Suppressor macrophage treated with lipopolysaccharide for 1 hour (primary cell): ENCODE results near the gene CALML3.

ENCODE experiments used
- DNase-seq, 3 donors: peaks; one replicate each; pipeline ENCODE4 v3.0.0-alpha.2; 2020 to 2022

The CALML3 gene

DNA sequence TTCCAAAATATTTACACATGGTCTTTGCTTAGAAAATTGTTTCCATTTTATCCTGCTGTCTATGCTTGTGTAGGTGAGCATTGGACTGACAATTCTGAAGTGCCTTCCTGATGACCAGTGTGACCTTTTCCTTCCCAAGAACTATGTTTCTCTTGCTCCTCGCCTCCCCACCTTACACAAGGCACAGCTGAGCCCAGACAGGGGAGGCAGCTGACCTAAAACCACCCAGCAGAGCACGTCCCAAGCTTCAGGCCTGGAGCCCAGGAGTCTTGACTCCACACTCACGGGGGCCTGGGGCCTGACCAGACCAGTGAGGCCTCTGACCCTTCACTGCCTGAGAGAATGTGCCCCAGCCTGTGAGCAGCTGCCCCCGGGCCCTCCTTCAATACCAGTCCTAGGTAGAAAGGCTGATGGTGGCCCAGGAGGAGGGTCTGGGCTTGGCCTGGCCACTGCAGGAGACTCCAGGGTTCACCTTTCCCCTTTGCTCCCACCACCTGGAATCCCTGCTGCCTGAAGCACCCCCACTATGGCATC is 32.4 kb upstream of the CALML3 start:
- DNase-seq, result no peak

- DNase-seq, result no peak
Observed at GRCh38 chr10:5492929-5493576, 31.7 kb upstream of the CALML3 start.

DNA sequence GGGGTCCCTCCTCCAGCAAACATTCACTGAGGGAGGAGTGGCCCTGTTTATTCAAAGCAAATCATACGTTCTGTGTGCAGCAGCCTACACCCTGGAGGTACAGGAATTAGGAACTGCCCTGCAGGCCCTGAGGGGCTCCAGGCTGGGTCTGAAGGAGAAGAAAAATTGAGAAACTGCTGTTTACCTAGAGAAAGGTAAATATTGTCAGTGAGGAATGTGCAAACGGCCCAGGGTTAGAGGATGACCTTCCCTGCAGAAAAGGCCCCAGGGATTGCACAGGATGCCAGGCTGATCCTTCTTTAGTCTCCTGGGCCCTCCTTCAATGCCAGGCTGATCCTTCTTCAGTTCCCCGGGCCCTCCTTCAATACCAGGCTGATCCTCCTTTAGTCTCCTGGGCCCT is 31.1 kb upstream of the CALML3 start:
- no peak for DNase-seq

- DNase-seq, result no peak
Observed at GRCh38 chr10:5494611-5495010, 30.1 kb upstream of the CALML3 start.

- DNase-seq, result no peak
Observed at GRCh38 chr10:5496261-5497250, 28.2 kb upstream of the CALML3 start.

DNA sequence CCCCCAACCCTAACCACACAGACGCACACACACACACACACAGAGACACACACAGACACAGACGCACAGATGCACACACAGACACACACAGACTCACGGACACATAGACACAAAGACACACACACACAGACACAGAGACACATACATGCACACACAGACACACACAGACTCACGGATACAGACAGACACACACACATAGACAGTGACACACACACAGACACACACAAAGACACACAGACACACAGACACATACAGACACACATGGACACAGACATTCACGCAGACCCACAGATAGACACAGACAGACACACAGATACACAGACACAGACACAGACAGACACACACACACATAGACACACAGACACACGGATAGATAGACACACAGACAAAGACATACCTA is 27.5 kb upstream of the CALML3 start:
- no peak for DNase-seq

DNA sequence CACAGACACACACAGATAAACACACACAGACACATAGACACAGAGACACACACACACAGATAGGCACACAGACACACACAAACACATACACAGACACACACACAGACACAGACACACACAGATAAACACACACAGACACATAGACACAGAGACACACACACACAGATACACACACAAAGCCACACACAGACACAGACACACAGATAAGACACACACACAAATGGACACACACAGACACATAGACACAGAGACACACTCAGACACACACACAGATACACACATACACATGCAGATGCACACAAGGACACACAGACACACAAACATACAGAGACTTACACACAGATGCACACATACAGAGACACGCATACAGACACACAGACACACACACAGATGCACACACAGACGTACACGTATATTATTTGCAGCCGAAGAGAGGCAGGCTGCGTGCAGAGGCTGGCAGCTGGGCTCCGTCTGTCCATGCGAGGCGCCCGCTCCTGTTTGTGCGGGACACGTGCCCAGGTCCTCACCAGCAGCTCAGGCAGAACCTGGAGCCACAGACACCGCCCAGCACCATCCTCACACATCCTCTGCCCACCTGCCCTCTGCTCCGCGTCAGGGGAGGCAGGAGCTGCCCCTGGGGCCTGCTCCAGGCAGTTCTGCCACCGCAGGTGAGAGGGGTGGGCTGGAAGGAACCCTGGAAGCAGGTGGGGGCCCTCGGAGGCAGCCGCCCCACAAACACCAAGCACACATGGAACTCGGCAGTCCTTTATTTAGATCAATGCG is 26.6 kb upstream of the CALML3 start:
- no peak for DNase-seq

DNA sequence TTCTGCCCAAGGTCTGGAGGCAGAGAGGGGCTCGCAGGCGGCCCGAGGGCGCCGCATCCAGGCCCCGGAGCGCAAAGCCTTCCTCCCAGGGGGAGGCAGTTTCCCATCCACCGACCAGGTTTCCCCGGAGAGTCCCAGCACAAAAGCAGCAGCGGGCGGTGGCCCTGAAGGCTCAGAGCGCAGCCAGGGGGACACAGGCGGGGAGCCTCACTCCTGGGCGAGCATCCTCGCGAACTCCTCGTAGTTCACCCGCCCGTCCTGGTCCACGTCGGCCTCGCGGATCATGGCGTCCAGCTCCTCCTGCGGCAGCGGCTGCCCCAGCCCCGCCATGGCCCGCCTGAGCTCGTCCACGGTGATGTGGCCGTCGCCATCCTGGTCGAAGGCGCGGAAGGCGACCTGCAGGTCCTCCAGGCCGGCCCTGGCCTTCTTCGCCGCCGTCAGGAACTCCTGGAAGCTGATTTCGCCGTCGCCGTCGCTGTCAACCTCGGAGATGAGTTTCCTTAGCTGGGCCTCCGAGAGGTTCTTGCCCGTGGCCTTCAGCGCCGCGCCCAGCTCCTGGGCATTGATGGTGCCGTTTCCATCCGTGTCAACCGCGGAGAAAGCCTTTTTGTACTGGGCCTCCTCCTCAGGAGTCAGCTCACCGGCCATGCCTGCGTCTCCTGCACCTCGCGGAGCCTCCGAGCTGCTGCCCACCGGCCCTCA is 25.8 kb upstream of the CALML3 start:
- DNase-seq, result no peak

GRCh38 chr10:5499493-5500140 is 25.1 kb upstream of the CALML3 start, which contains the start of gene CALML5:
CALML5 (minus strand) TSS chr10:5499570; CDS start chr10:5499438, 132 bp downstream.
- DNase-seq, result no peak

DNA sequence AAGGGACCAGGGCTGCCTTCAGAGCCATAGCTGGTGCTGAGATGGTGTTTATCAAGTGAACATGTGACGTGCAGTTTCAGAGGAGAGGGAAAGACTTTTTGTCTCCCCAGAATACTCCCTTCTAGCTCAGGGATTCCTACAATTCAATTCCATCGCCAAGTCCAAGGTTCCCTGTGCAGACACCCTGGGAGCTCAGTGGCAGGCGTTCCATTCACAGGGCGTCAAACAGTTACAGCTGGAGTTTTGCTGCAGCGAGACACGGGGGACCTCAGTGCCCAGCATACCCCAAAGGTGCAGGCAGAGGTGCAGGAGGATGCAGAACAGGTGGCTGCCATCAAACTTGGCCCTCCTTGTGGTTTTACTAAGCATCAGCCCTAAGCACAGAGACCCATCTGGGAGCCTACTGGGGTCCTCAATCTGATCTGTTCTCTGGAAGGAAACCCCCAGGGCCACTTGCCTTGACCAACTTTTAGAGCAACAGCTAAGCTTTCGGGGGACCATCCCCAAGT is 24.5 kb upstream of the CALML3 start:
- DNase-seq, result no peak

GRCh38 chr10:5500910-5501309 is 23.9 kb upstream of the CALML3 start:
- DNase-seq, result no peak

GRCh38 chr10:5502061-5502521 is 22.7 kb upstream of the CALML3 start:
- peak; percentile 33 to 46 (median 34) for DNase-seq

DNA sequence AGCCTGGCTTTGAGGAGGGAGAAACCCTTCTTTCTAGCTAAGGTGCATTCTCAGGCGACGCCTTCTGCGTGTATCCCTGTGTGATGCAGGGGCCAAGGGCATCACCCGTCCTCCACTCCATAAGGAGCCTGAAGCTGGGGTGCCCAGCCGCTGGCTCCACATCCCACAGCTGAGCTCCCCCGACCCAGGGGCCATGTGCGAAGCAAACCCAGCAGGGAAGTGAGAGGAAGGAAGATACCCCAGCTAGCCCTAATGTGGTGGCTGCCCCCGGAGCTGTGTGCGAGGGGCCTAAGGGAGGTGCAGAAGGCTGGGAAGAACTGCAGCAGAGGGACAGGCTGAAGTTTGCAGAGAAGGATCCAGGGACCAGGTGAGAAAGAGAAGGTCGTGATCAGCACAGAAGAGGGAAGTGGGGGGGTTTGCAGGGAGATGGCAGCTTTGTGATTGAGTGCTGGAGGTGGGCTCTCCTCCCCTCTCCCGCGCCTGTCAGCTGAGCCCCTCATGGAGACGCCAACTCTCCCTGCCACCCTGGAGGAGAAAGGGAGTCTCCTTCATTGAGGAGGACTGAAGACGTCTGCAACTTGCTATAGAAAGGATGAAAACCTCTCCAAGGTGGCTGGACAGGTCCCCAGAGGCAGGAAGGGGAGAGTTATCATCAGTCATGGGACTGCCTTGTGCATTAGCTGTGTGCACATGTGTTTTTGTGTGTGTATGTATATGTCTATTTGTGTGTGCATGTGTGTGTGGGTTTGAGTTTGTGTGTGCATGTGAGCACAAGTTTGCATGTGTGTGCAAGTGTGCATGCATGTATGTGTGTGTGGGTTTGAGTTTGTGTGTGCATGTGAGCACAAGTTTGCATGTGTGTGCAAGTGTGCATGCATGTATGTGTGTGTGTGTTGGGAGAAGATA is 21.9 kb upstream of the CALML3 start:
- no peak for DNase-seq

- DNase-seq, result no peak
Observed at GRCh38 chr10:5503477-5503835, 21.3 kb upstream of the CALML3 start.

DNA sequence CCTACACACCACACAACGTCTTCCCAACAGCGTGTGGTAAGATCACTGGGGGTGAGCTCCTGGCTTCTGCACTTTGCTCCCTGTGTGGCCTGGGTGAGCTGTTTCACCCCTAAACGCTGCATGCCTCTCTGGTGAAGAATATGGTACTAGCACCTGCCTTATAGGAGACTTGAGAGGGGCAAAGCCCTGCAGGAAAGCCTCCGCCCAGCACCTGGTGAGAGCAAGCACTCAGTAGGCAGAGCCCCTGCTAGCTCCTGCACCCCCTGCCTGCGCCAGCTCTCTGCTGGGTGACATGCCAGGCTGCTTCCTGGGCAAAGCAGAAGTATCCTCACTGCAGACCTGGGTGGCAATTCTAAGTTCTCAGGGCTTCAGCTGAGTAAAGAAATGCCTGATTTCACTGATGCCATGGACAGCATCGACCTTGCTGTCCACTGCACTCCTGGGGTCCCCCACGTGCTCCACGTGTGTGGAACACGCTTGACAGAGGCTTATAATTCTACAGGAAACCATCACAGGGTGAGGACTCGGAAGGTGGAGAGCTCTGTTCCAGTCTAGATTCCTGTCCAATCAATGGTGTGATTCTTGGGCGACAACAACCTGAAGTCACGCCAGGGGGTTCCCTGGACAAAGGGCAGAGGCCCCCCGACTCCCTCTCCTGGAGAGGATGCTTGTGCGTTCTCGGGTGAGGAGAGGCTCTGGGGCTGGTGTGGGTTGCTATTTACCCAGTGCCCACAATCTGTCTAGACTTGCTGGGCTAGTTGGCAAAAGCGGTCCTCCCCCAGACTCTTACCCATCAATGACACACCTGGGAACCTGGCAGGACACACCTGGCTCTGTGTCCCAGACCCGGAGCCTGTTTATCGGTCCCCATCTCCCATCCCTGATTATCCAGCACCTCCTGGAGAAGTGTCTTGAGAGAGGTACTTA is 20.4 kb upstream of the CALML3 start:
- no peak for DNase-seq

- DNase-seq, result no peak
Observed at GRCh38 chr10:5506246-5506645, 18.5 kb upstream of the CALML3 start.

GRCh38 chr10:5506751-5507648 is 17.8 kb upstream of the CALML3 start:
- DNase-seq, result no peak

GRCh38 chr10:5507649-5508131 is 17.1 kb upstream of the CALML3 start:
- no peak for DNase-seq
